ENCODE measurements around the gene ELANE.

Gene ELANE

GRCh38 chr19:863315-863620 is 11.2 kb downstream of the ELANE start (continued):
- TF ChIP-seq PPARA (CRISPR knock-in tag; IDR thresholded peaks at IDR 0.05; ENCODE audit: borderline replicate concordance): no peak
- TF ChIP-seq, protein P1, sequence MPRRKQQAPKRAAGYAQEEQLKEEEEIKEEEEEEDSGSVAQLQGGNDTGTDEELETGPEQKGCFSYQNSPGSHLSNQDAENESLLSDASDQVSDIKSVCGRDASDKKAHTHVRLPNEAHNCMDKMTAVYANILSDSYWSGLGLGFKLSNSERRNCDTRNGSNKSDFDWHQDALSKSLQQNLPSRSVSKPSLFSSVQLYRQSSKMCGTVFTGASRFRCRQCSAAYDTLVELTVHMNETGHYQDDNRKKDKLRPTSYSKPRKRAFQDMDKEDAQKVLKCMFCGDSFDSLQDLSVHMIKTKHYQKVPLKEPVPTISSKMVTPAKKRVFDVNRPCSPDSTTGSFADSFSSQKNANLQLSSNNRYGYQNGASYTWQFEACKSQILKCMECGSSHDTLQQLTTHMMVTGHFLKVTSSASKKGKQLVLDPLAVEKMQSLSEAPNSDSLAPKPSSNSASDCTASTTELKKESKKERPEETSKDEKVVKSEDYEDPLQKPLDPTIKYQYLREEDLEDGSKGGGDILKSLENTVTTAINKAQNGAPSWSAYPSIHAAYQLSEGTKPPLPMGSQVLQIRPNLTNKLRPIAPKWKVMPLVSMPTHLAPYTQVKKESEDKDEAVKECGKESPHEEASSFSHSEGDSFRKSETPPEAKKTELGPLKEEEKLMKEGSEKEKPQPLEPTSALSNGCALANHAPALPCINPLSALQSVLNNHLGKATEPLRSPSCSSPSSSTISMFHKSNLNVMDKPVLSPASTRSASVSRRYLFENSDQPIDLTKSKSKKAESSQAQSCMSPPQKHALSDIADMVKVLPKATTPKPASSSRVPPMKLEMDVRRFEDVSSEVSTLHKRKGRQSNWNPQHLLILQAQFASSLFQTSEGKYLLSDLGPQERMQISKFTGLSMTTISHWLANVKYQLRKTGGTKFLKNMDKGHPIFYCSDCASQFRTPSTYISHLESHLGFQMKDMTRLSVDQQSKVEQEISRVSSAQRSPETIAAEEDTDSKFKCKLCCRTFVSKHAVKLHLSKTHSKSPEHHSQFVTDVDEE (CRISPR knock-in tag; IDR thresholded peaks at IDR 0.05): no peak
- TF ChIP-seq SNAI2 (CRISPR knock-in tag; IDR thresholded peaks at IDR 0.05): no peak
- no peak for TF ChIP-seq ESRRG (CRISPR knock-in tag; IDR thresholded peaks at IDR 0.05)
- no peak for TF ChIP-seq RARB (CRISPR knock-in tag; IDR thresholded peaks at IDR 0.05)
- TF ChIP-seq ISL1 (CRISPR knock-in tag; IDR thresholded peaks at IDR 0.05): no peak
- TF ChIP-seq BACH2 (CRISPR knock-in tag; IDR thresholded peaks at IDR 0.05; ENCODE audit: borderline replicate concordance): no peak

GRCh38 chr19:866769-867300 is 14.7 kb downstream of the ELANE start:
- TF ChIP-seq TCF4 (CRISPR knock-in tag; IDR thresholded peaks at IDR 0.05; ENCODE audit: borderline replicate concordance): no peak
- no peak for TF ChIP-seq CSRNP3 (CRISPR knock-in tag; IDR thresholded peaks at IDR 0.05)
- TF ChIP-seq ZNF70 (CRISPR knock-in tag; IDR thresholded peaks at IDR 0.05): no peak
- no peak for TF ChIP-seq TOX (CRISPR knock-in tag; IDR thresholded peaks at IDR 0.05; ENCODE audit: borderline replicate concordance)
- no peak for TF ChIP-seq ZNF8 (CRISPR knock-in tag; IDR thresholded peaks at IDR 0.05)
- no peak for TF ChIP-seq OSR1 (CRISPR knock-in tag; IDR thresholded peaks at IDR 0.05)
- TF ChIP-seq ZNF565 (CRISPR knock-in tag; conservative IDR thresholded peaks at IDR 0.05; ENCODE audit: low read depth): no peak
- no peak for TF ChIP-seq RARB (CRISPR knock-in tag; IDR thresholded peaks at IDR 0.05)
- TF ChIP-seq, protein P2, sequence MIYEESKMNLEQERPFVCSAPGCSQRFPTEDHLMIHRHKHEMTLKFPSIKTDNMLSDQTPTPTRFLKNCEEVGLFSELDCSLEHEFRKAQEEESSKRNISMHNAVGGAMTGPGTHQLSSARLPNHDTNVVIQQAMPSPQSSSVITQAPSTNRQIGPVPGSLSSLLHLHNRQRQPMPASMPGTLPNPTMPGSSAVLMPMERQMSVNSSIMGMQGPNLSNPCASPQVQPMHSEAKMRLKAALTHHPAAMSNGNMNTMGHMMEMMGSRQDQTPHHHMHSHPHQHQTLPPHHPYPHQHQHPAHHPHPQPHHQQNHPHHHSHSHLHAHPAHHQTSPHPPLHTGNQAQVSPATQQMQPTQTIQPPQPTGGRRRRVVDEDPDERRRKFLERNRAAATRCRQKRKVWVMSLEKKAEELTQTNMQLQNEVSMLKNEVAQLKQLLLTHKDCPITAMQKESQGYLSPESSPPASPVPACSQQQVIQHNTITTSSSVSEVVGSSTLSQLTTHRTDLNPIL (CRISPR knock-in tag; IDR thresholded peaks at IDR 0.05; ENCODE audit: low read depth): no peak
- TF ChIP-seq SNAI2 (CRISPR knock-in tag; IDR thresholded peaks at IDR 0.05): no peak
- TF ChIP-seq ZC3H10 (CRISPR knock-in tag; IDR thresholded peaks at IDR 0.05): no peak
- TF ChIP-seq ARNTL (CRISPR knock-in tag; IDR thresholded peaks at IDR 0.05; ENCODE audit: borderline replicate concordance, low read depth): no peak
- ATAC-seq: no peak

- TF ChIP-seq RARB (CRISPR knock-in tag; IDR thresholded peaks at IDR 0.05) (no peak), SNAI2 (CRISPR knock-in tag; IDR thresholded peaks at IDR 0.05) (no peak), ZC3H10 (CRISPR knock-in tag; IDR thresholded peaks at IDR 0.05) (no peak)
- no peak for ATAC-seq
These were observed 15.2 kb downstream of the ELANE start for GRCh38 chr19:867301-867793.

DNA sequence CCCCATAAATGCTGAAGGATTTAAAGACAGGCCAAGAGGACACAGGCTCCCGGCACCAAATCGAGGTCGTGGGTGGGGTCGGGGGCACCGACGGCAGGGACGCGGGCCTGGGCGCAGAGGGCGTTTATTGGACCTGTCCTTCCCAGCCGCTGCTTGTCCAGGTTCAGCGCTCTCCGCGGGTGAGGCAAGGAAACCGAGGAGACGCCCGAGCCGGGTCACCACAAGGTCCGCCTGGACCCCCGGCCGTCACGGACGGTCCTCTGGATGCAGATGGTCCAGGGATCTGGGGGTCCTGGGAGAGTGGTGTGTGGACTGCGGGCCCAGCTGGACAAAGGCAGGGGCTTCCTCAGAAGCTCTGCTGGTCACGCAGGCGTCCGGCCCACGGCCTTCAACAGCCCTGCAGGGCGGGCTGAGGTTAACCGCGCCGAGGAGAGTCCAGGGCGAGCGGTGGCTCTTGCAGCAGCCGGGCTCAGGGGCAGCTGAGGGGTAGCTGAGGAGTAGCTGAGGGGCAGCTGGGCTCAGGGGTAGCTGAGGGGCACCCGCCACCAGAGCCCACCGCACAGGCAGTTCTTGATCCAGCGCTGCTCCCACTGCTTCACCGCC is 15.9 kb downstream of the ELANE start:
- ATAC-seq: no peak
- TF ChIP-seq TOX (CRISPR knock-in tag; IDR thresholded peaks at IDR 0.05; ENCODE audit: borderline replicate concordance) (no peak), ARNTL (CRISPR knock-in tag; IDR thresholded peaks at IDR 0.05; ENCODE audit: borderline replicate concordance, low read depth) (no peak), SNAI2 (CRISPR knock-in tag; IDR thresholded peaks at IDR 0.05) (no peak), ZNF70 (CRISPR knock-in tag; IDR thresholded peaks at IDR 0.05) (no peak), ZFP3 (CRISPR knock-in tag; IDR thresholded peaks at IDR 0.05) (no peak), CSRNP3 (CRISPR knock-in tag; IDR thresholded peaks at IDR 0.05) (no peak), ZFP30 (CRISPR knock-in tag; IDR thresholded peaks at IDR 0.05) (no peak), ISL1 (CRISPR knock-in tag; IDR thresholded peaks at IDR 0.05) (no peak), GLIS3 (CRISPR knock-in tag; IDR thresholded peaks at IDR 0.05) (no peak), TCF4 (CRISPR knock-in tag; IDR thresholded peaks at IDR 0.05; ENCODE audit: borderline replicate concordance) (no peak), ZNF8 (CRISPR knock-in tag; IDR thresholded peaks at IDR 0.05) (no peak), ZNF565 (CRISPR knock-in tag; conservative IDR thresholded peaks at IDR 0.05; ENCODE audit: low read depth) (no peak), ESRRG (CRISPR knock-in tag; IDR thresholded peaks at IDR 0.05) (no peak), CSDC2 (CRISPR knock-in tag; IDR thresholded peaks at IDR 0.05) (no peak), BACH2 (CRISPR knock-in tag; IDR thresholded peaks at IDR 0.05; ENCODE audit: borderline replicate concordance) (no peak)
- TF ChIP-seq, protein P2 (CRISPR knock-in tag; IDR thresholded peaks at IDR 0.05; ENCODE audit: low read depth): no peak
- TF ChIP-seq, protein P3, sequence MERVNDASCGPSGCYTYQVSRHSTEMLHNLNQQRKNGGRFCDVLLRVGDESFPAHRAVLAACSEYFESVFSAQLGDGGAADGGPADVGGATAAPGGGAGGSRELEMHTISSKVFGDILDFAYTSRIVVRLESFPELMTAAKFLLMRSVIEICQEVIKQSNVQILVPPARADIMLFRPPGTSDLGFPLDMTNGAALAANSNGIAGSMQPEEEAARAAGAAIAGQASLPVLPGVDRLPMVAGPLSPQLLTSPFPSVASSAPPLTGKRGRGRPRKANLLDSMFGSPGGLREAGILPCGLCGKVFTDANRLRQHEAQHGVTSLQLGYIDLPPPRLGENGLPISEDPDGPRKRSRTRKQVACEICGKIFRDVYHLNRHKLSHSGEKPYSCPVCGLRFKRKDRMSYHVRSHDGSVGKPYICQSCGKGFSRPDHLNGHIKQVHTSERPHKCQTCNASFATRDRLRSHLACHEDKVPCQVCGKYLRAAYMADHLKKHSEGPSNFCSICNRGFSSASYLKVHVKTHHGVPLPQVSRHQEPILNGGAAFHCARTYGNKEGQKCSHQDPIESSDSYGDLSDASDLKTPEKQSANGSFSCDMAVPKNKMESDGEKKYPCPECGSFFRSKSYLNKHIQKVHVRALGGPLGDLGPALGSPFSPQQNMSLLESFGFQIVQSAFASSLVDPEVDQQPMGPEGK (CRISPR knock-in tag; IDR thresholded peaks at IDR 0.05; ENCODE audit: borderline replicate concordance): no peak
- TF ChIP-seq, protein P4, sequence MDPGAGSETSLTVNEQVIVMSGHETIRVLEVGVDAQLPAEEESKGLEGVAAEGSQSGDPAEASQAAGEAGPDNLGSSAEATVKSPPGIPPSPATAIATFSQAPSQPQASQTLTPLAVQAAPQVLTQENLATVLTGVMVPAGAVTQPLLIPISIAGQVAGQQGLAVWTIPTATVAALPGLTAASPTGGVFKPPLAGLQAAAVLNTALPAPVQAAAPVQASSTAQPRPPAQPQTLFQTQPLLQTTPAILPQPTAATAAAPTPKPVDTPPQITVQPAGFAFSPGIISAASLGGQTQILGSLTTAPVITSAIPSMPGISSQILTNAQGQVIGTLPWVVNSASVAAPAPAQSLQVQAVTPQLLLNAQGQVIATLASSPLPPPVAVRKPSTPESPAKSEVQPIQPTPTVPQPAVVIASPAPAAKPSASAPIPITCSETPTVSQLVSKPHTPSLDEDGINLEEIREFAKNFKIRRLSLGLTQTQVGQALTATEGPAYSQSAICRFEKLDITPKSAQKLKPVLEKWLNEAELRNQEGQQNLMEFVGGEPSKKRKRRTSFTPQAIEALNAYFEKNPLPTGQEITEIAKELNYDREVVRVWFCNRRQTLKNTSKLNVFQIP (CRISPR knock-in tag; IDR thresholded peaks at IDR 0.05; ENCODE audit: borderline replicate concordance, low read depth): no peak

Data from SK-N-SH treated with all-trans-retinoic acid at 6 μM for 48 hours (cell line).